Measurements from ENCODE around the gene CALR3.

CALR3 gene

GRCh38 chr19:16463341-16463990 is 32.5 kb downstream of the CALR3 start:
- Histone ChIP-seq H3K9ac (ENCODE audit: low read length) (no peak overlapping the region), H3K9me3 (ENCODE audit: insufficient read depth, low read length) (no peaks in the 10 kb centered on the region), H4K20me1 (ENCODE audit: insufficient read depth, low read length) (peaks cover 76% of the 10 kb centered on the region), H3K4me2 (ENCODE audit: low read length) (no peak overlapping the region), H3K36me3 (replicated peaks; ENCODE audit: low read depth, low read length) (peaks cover 10% of the 10 kb centered on the region), H3K79me2 (ENCODE audit: low read length) (peaks cover 93% of the 10 kb centered on the region), H3K27me3 (ENCODE audit: low read depth, low read length) (no peaks in the 10 kb centered on the region), H3K27ac (ENCODE audit: low read length) (no peak overlapping the region), H2AFZ (ENCODE audit: low read depth, low read length) (no peak overlapping the region), H3K4me1 (ENCODE audit: low read length) (no peaks in the 10 kb centered on the region), H3K4me3 (ENCODE audit: low read length) (no peak overlapping the region)
- TF ChIP-seq CTCF (IDR thresholded peaks at IDR 0.05; ENCODE audit: low read depth, low read length) (no peak), EZH2phosphoT487 (IDR thresholded peaks at IDR 0.05; ENCODE audit: low read depth) (no peak)

DNA sequence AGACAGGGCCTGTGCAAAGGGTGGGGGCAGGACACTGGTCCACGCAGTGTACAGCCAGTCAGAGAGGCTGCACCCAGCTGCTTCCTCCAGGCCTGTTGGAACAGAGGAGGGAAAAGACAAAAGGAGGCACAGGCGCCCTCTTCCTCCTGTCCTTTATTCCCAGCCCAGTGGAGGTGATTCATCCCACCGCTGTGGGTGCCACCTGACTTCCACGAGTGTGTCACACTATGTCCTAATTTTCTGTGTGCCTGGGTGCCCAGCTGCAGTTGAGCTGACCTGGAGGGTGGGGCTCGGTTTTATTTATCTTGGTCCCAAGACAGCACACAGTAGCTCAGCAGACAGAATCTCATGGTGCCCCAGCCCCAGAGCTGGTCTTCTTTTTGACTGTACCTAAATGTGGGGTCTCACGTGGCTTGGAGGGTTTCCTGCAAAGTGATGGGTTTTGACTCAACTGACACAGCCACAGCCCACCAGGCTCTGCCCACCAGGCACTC is 33.2 kb downstream of the CALR3 start:
- no peaks in the 10 kb centered on the region for H3K9me3 ChIP-seq (ENCODE audit: insufficient read depth, low read length)
- no peak for TF ChIP-seq CTCF (IDR thresholded peaks at IDR 0.05; ENCODE audit: low read depth, low read length)
- TF ChIP-seq EZH2phosphoT487 (IDR thresholded peaks at IDR 0.05; ENCODE audit: low read depth), result no peak
- no peak overlapping the region for H3K4me2 ChIP-seq (ENCODE audit: low read length)
- no peak overlapping the region for H2AFZ ChIP-seq (ENCODE audit: low read depth, low read length)
- H3K79me2 ChIP-seq (ENCODE audit: low read length), result peaks cover 93% of the 10 kb centered on the region
- no peak overlapping the region for H3K4me3 ChIP-seq (ENCODE audit: low read length)
- peaks cover 79% of the 10 kb centered on the region for H4K20me1 ChIP-seq (ENCODE audit: insufficient read depth, low read length)
- H3K27me3 ChIP-seq (ENCODE audit: low read depth, low read length), result no peaks in the 10 kb centered on the region
- no peak overlapping the region for H3K27ac ChIP-seq (ENCODE audit: low read length)
- peaks cover 3% of the 10 kb centered on the region for H3K4me1 ChIP-seq (ENCODE audit: low read length)
- H3K36me3 ChIP-seq (replicated peaks; ENCODE audit: low read depth, low read length), result peaks cover 10% of the 10 kb centered on the region
- H3K9ac ChIP-seq (ENCODE audit: low read length), result no peak overlapping the region

GRCh38 chr19:16461630-16462051 is 34.3 kb downstream of the CALR3 start:
- Histone ChIP-seq H3K4me1 (ENCODE audit: low read length) (peaks cover 11% of the 10 kb centered on the region), H3K27ac (ENCODE audit: low read length) (no peak overlapping the region), H3K9ac (ENCODE audit: low read length) (no peak overlapping the region), H3K36me3 (replicated peaks; ENCODE audit: low read depth, low read length) (peaks cover 10% of the 10 kb centered on the region), H3K9me3 (ENCODE audit: insufficient read depth, low read length) (no peaks in the 10 kb centered on the region), H3K4me2 (ENCODE audit: low read length) (no peak overlapping the region), H4K20me1 (ENCODE audit: insufficient read depth, low read length) (peaks cover 82% of the 10 kb centered on the region), H3K27me3 (ENCODE audit: low read depth, low read length) (no peaks in the 10 kb centered on the region), H3K4me3 (ENCODE audit: low read length) (no peak overlapping the region), H2AFZ (ENCODE audit: low read depth, low read length) (no peak overlapping the region), H3K79me2 (ENCODE audit: low read length) (peaks cover 93% of the 10 kb centered on the region)
- TF ChIP-seq CTCF (IDR thresholded peaks at IDR 0.05; ENCODE audit: low read depth, low read length), result no peak
- TF ChIP-seq EZH2phosphoT487 (IDR thresholded peaks at IDR 0.05; ENCODE audit: low read depth), result no peak

DNA sequence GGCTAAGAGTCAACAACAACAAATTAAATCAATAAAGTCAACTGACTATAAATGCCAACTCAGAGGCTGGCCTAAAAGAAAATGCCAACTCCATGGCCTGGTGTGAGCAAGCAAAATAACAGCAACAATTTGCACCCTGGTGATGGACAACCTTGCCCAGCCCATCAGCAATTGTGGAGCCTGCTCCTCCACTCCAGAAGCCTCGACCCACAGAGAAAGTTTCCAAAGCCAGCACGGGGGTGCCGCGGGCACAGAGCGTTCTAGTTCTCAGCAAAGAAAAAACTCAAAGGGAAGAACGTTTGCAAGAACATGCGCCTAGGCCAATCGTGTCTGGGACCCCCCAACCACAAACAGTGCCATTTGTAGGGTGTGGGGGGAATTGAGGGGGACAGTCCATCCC is 35.5 kb downstream of the CALR3 start:
- H2AFZ ChIP-seq (ENCODE audit: low read depth, low read length), result no peak overlapping the region
- H3K27me3 ChIP-seq (ENCODE audit: low read depth, low read length), result no peaks in the 10 kb centered on the region
- H3K79me2 ChIP-seq (ENCODE audit: low read length), result peaks cover 94% of the 10 kb centered on the region
- H3K36me3 ChIP-seq (replicated peaks; ENCODE audit: low read depth, low read length), result peaks cover 10% of the 10 kb centered on the region
- TF ChIP-seq EZH2phosphoT487 (IDR thresholded peaks at IDR 0.05; ENCODE audit: low read depth) (no peak), CTCF (IDR thresholded peaks at IDR 0.05; ENCODE audit: low read depth, low read length) (no peak)
- H3K9ac ChIP-seq (ENCODE audit: low read length), result no peak overlapping the region
- H3K4me3 ChIP-seq (ENCODE audit: low read length), result no peak overlapping the region
- no peak overlapping the region for H3K27ac ChIP-seq (ENCODE audit: low read length)
- H3K9me3 ChIP-seq (ENCODE audit: insufficient read depth, low read length), result no peaks in the 10 kb centered on the region
- peaks cover 11% of the 10 kb centered on the region for H3K4me1 ChIP-seq (ENCODE audit: low read length)
- H4K20me1 ChIP-seq (ENCODE audit: insufficient read depth, low read length), result peaks cover 89% of the 10 kb centered on the region
- H3K4me2 ChIP-seq (ENCODE audit: low read length), result no peak overlapping the region

Measured in OCI-LY3 (cell line).